Spleen (tissue), 7 donors: ENCODE data around the gene C10orf143.

Experiments used
- POLR2A ChIP-seq, 3 donors: fragments of 450-650 bp; IDR thresholded peaks; one replicate each; pipeline ENCODE4 v1.5.1; 2017; ENCODE audit warnings: antibody characterized with exemption in 3 of 3, mild to moderate bottlenecking in 1 of 3
- POLR2AphosphoS5 ChIP-seq, 3 donors: sonication (generic); formaldehyde crosslinking; IDR thresholded peaks; one replicate each; pipeline ENCODE4 v1.5.1; 2017; ENCODE audit warnings: antibody characterized with exemption in 3 of 3
- TF ChIP-seq, protein P1 (sequence below), 11 experiments: fragments of 200-600 bp in 7 of 11; fragments of 450-650 bp in 4 of 11; sonication (generic) in 4 of 11; IDR thresholded peaks in 8 of 11; conservative IDR thresholded peaks in 3 of 11; 1 replicate in 7 of 11; 2 replicates in 4 of 11; pipeline versions ENCODE4 v1.4.0 to v1.8.0; 2016 to 2021; ENCODE audit warnings: antibody characterized with exemption in 11 of 11, inconsistent platforms in 4 of 11, mild to moderate bottlenecking in 1 of 11
- donor health status: DM: no; HTN: no; CAD: no; lungs with moderate emphysema.
- donor health status: DM: no; HTN: no; CAD: no.
- donor health status: DM: no; HTN: no; CAD: no.

DNA sequence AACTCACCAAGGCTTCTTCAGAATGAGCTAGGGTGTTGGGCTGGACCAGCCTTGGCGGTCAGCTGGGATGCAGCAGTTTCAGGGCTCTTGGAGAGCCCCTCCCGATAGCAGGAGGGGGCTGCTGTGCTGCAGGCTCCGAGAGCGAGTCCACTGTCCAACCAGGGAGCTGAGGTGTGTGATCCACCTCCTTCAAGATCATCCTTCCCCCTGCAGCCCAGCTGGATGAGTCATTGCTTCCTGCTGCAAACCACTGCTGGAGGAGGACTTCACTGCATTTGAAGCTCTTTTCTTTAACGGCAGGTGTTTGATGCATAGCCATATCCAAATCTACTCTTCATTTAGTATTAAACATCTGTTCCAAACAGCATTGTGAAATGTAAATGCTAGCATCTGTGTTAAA is 92.4 kb downstream of the C10orf143 start:
- no peak for TF ChIP-seq POLR2A (IDR thresholded peaks at IDR 0.05)
- TF ChIP-seq, protein P1, sequence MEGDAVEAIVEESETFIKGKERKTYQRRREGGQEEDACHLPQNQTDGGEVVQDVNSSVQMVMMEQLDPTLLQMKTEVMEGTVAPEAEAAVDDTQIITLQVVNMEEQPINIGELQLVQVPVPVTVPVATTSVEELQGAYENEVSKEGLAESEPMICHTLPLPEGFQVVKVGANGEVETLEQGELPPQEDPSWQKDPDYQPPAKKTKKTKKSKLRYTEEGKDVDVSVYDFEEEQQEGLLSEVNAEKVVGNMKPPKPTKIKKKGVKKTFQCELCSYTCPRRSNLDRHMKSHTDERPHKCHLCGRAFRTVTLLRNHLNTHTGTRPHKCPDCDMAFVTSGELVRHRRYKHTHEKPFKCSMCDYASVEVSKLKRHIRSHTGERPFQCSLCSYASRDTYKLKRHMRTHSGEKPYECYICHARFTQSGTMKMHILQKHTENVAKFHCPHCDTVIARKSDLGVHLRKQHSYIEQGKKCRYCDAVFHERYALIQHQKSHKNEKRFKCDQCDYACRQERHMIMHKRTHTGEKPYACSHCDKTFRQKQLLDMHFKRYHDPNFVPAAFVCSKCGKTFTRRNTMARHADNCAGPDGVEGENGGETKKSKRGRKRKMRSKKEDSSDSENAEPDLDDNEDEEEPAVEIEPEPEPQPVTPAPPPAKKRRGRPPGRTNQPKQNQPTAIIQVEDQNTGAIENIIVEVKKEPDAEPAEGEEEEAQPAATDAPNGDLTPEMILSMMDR (IDR thresholded peaks at IDR 0.05 in 8 of 11, conservative IDR thresholded peaks at IDR 0.05 in 3 of 11), result no peak
- no peak for TF ChIP-seq POLR2AphosphoS5 (IDR thresholded peaks at IDR 0.05)
